Hepatocyte (in vitro differentiated cells): Measurements from ENCODE around the gene TBCD. TPM values are rescaled to one million over a fixed set of nuclear protein-coding genes. Genes with fewer than 3 reads are reported as not detected.
"Not testable (repeated sequence)": the region's sequence is repeated elsewhere in the genome, so short reads cannot be mapped to it uniquely, and the experiment has no call there.

ENCODE experiments used
- DNase-seq: peaks from one replicate; pipeline ENCODE4 v3.0.0-alpha.2; 2016; ENCODE audit warnings: low spot score
- H2AFZ ChIP-seq: fragments of 200-600 bp; sonication (generic); 2 replicates; pipeline ENCODE4 v1.6.0; 2016; ENCODE audit warnings: antibody characterized with exemption, mild to moderate bottlenecking
- H3K27ac ChIP-seq: fragments of 200-600 bp; sonication (generic); 2 replicates; pipeline ENCODE4 v1.5.1; 2016; ENCODE audit warnings: mild to moderate bottlenecking
- H3K27me3 ChIP-seq: fragments of 200-600 bp; sonication (generic); 2 replicates; pipeline ENCODE4 v1.6.1; 2016
- H3K36me3 ChIP-seq: fragments of 200-600 bp; sonication (generic); replicated peaks from 2 replicates; pipeline ENCODE4 v1.5.1; 2016; ENCODE audit warnings: low read depth; ENCODE audit not compliant: insufficient read depth
- H3K4me1 ChIP-seq: fragments of 200-600 bp; sonication (generic); 2 replicates; pipeline ENCODE4 v1.5.1; 2016; ENCODE audit warnings: mild to moderate bottlenecking, moderate library complexity; ENCODE audit not compliant: insufficient read depth
- H3K4me2 ChIP-seq: fragments of 200-600 bp; sonication (generic); 2 replicates; pipeline ENCODE4 v1.6.0; 2016
- H3K4me3 ChIP-seq: fragments of 200-600 bp; sonication (generic); 2 replicates; pipeline ENCODE4 v1.5.1; 2016; ENCODE audit warnings: mild to moderate bottlenecking
- H3K79me2 ChIP-seq: fragments of 200-600 bp; sonication (generic); 2 replicates; pipeline ENCODE4 v1.6.0; 2017; ENCODE audit warnings: mild to moderate bottlenecking
- H3K9me2 ChIP-seq: fragments of 200-600 bp; sonication (generic); replicated peaks from 2 replicates; pipeline ENCODE4 v1.6.0; 2017; ENCODE audit warnings: mild to moderate bottlenecking; ENCODE audit not compliant: insufficient read depth
- H3K9me3 ChIP-seq: fragments of 200-600 bp; sonication (generic); 2 replicates; pipeline ENCODE4 v1.5.1; 2016; ENCODE audit warnings: low read depth, mild to moderate bottlenecking
- H4K20me1 ChIP-seq: fragments of 200-600 bp; sonication (generic); 2 replicates; pipeline ENCODE4 v1.6.0; 2016; ENCODE audit warnings: mild to moderate bottlenecking; ENCODE audit not compliant: insufficient read depth, poor library complexity, severe bottlenecking
- CTCF ChIP-seq: fragments of 200-600 bp; sonication (generic); IDR thresholded peaks from 2 replicates; pipeline ENCODE4 v1.5.1; 2016; ENCODE audit warnings: antibody characterized with exemption, mild to moderate bottlenecking; ENCODE audit not compliant: poor library complexity
- EZH2 ChIP-seq: fragments of 200-600 bp; sonication (generic); IDR thresholded peaks from 2 replicates; pipeline ENCODE4 v1.6.1; 2016; ENCODE audit warnings: antibody characterized with exemption, mild to moderate bottlenecking, borderline replicate concordance
- EZH2phosphoT487 ChIP-seq: fragments of 200-600 bp; sonication (generic); IDR thresholded peaks from one replicate; pipeline ENCODE4 v1.6.1; 2018; ENCODE audit warnings: antibody characterized with exemption, mild to moderate bottlenecking, low read depth, moderate library complexity; ENCODE audit not compliant: unreplicated experiment, severe bottlenecking
- WGBS: methylation state at CpG from one replicate; pipeline ENCODE4 v1.1.6; 2016; ENCODE audit warnings: low lambda C conversion rate; ENCODE audit errors: missing lambda C conversion rate; 5-methylcytosine and 5-hydroxymethylcytosine counted together
- polyA plus RNA-seq: library from polyadenylated mRNA; unstranded; fragments of >200 nt; fragmentation: Nextera tagmentation; extraction: Ambion mirVana; gene quantifications from 2 replicates; pipeline ENCODE4 v1.2.1, GENCODE V29; 2016
- total RNA-seq: library from RNA; depleted of rRNA; stranded (reverse); fragments of >200 nt; gene quantifications from 2 replicates; pipeline ENCODE4 v1.2.3, GENCODE V29; 2014

The TBCD gene
- total and polyA plus RNA-seq, 2 experiments from 2014 or later = 24.5 to 41.5 TPM

GRCh38 chr17:82952019-82952418 lies 200.2 kb downstream of the TBCD start:
- Histone ChIP-seq H3K9me3 (peaks cover 22% of the 10 kb centered on the region), H3K4me1 (no peaks in the 10 kb centered on the region), H3K27me3 (no peaks in the 10 kb centered on the region), H4K20me1 (no peaks in the 10 kb centered on the region), H3K27ac (no peak overlapping the region), H3K4me3 (no peak overlapping the region), H3K4me2 (no peak overlapping the region), H3K36me3 (no peaks in the 10 kb centered on the region), H2AFZ (no peak overlapping the region), H3K9me2 (no peaks in the 10 kb centered on the region), H3K79me2 (no peaks in the 10 kb centered on the region)
- DNase-seq = no peak
- TF ChIP-seq EZH2phosphoT487 (no peak), CTCF (no peak), EZH2 (no peak)
- 98% methylated on average over 13 of the region's 13 CpGs for WGBS

- H3K27me3 ChIP-seq, H3K79me2 ChIP-seq, H3K4me3 ChIP-seq, H2AFZ ChIP-seq, H4K20me1 ChIP-seq, H3K9me2 ChIP-seq, DNase-seq, H3K36me3 ChIP-seq, H3K27ac ChIP-seq, H3K4me1 ChIP-seq, H3K4me2 ChIP-seq: not testable (repeated sequence)
- 91% methylated on average over 3 of the region's 3 CpGs for WGBS
- H3K9me3 ChIP-seq = peaks cover 13% of the 10 kb centered on the region
Measured at GRCh38 chr17:82955106-82955505, 203.2 kb downstream of the TBCD start.

- H3K79me2 ChIP-seq, H3K4me3 ChIP-seq, DNase-seq, H3K9me2 ChIP-seq, H2AFZ ChIP-seq, H3K27ac ChIP-seq, H4K20me1 ChIP-seq, H3K4me1 ChIP-seq, H3K36me3 ChIP-seq, H3K4me2 ChIP-seq, H3K27me3 ChIP-seq: not testable (repeated sequence)
- H3K9me3 ChIP-seq = peaks cover 13% of the 10 kb centered on the region
- 92% methylated on average over 4 of the region's 4 CpGs for WGBS
Measured at GRCh38 chr17:82955627-82956026, 203.8 kb downstream of the TBCD start.

GRCh38 chr17:82956146-82956725 lies 204.4 kb downstream of the TBCD start:
- Histone ChIP-seq H3K36me3 (no peaks in the 10 kb centered on the region), H4K20me1 (no peaks in the 10 kb centered on the region), H3K27ac (no peak overlapping the region), H3K4me1 (no peaks in the 10 kb centered on the region), H2AFZ (no peak overlapping the region), H3K4me2 (no peak overlapping the region), H3K9me2 (no peaks in the 10 kb centered on the region), H3K9me3 (peaks cover 13% of the 10 kb centered on the region), H3K79me2 (no peaks in the 10 kb centered on the region), H3K4me3 (no peak overlapping the region), H3K27me3 (no peaks in the 10 kb centered on the region)
- TF ChIP-seq EZH2phosphoT487 (no peak), EZH2 (no peak), CTCF (no peak)
- WGBS = 97% methylated on average over 18 of the region's 18 CpGs
- no peak for DNase-seq
